Stimulated activated CD4-positive, alpha-beta T cell treated with anti-CD3 and anti-CD28 coated beads, TNF-alpha, amount 100 ng/mL, for 4 hours (primary cell): ENCODE measurements around the gene SORT1.

ENCODE experiments used
- DNase-seq, 3 experiments: peaks; one replicate each; pipeline ENCODE4 v3.0.0-alpha.2; 2020; ENCODE audit warnings: low read depth in 3 of 3

The SORT1 gene

DNA sequence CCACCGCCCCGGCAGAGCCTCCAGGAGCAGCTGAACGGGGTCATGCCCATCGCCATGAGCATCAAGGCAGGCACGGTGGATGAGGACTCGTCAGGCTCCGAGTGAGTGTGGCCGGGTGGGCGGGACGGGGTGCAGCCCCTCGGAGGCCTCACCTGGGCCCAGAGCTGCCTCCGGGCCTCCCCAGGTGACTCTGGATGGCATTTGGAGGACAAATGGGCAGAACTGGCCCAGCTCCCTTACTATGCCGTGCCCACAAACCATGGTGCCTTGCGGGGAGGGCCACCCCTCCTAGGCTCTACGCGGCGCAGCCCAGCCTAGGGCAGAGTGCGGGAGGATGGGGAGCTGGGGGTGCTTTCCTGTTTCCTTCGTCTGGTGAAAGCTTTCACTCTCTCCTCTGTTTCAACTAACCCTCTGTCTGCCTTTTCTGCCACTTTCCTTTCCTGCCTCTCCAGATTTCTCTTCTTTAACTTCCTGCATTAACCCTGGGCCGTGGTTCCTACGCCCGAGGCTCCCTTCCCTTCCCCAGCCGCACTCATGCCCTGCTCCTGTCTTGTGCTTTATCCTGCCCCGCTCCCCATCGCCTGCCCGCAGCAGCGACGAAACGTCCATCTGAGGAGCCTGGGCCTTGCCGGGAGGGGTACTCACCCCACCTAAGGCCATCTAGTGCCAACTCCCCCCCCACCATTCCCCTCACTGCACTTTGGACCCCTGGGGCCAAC, 124.0 kb downstream of the SORT1 start:
- no peak for DNase-seq

DNA sequence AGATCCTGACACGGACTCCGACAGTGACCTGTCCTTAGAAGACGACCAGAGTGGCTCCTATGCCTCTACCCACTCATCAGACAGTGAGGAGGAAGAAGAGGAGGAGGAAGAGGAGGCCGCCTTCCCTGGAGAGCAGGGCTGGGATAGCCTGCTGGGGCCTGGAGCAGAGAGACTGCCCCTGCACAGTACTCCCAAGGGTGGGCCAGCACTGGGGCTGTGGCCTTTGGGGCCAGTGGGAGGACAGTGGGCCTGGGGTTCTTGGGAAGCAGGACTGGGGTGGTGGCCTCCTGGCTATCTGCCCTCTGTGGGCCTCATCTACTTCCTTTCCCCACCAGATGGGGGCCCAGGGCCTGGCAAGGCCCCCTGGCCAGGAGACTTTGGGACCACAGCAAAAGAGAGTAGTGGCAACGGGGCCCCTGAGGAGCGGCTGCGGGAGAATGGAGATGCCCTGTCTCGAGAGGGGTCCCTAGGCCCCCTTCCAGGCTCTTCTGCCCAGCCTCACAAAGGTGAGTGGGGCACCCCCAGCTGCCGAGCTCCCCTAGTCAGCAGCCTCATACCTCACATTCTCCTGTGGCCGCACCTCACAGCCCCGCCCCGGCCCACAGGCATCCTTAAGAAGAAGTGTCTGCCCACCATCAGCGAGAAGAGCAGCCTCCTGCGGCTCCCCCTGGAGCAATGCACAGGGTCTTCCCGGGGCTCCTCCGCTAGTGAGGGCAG, 124.7 kb downstream of the SORT1 start:
- no peak for DNase-seq

DNA sequence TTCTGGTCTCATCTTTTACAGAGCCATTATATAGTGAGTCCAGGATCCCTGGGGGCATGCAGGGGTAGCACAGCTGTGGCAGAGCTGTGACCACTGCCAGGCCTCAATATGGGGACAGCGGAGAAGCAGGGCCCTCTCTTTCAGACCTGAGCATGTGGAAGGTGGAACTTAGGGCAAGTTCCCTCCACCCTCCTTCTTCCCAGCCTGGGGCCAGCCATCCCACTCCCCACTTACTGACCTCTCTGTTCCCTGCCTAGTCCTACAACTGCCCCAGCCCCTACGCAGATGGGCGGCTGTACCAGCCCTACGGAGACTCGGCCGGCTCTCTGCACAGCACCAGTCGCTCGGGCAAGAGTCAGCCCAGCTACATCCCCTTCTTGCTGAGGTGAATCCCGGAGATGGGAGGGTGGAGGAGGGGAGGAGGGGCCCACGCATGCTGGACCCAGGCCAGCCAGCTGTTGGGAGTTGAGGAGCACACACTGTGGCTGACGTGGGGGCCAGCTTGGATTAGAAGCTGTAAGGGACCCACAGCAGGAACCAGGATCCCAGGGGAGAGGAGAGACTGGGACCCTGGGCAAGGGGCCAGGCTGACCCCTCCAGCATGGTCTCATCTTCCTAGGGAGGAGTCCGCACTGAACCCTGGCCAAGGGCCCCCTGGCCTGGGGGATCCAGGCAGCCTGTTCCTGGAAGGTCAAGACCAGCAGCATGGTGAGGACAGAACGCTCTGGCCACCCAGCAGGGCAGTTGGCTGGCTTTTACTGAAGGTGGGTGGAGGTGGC, 125.5 kb downstream of the SORT1 start:
- no peak for DNase-seq

DNA sequence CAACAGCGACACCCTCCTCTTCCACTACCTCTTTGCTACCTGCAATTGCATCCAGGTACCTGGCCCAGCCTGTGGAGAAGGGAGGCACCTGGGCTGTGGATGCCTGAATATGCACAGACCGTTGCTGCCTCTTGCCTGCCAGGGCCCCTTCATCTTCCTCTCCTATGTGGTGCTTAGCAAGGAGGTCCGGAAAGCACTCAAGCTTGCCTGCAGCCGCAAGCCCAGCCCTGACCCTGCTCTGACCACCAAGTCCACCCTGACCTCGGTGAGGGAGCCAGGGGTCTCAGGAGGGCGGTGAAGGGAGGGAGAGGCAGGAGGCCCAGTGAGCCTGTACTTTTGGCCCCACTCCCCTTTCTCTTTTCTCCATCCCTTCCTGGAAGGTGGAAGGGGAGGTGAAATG, 126.3 kb downstream of the SORT1 start:
- DNase-seq = no peak

DNA sequence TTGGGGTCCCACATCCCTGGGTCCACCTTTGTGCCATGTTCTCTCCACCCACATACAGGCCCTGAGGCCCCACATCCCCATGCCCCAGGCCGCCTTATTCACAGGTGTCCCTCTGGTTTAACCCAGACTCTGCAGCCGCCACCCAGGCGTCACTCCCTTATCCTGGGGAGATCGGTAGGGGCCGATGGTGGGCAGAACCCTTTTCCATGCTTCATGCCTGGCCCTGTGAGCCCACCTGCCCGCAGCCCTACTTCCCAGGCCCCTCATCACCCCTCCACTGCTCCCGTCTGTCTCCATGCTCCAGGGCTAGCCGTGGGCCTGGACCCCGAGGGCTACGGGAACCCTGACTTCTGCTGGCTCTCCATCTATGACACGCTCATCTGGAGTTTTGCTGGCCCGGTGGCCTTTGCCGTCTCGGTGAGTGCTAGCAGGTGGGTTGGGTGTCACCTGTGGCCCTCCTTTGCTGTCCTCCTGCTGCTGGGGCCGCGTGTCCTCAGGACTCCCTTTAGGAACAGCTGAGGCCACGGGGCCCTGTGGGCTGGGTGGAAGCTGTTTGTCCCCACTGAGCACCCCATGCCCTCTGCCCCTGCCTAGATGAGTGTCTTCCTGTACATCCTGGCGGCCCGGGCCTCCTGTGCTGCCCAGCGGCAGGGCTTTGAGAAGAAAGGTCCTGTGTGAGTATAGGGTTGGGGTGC, 126.9 kb downstream of the SORT1 start:
- no peak for DNase-seq

DNA sequence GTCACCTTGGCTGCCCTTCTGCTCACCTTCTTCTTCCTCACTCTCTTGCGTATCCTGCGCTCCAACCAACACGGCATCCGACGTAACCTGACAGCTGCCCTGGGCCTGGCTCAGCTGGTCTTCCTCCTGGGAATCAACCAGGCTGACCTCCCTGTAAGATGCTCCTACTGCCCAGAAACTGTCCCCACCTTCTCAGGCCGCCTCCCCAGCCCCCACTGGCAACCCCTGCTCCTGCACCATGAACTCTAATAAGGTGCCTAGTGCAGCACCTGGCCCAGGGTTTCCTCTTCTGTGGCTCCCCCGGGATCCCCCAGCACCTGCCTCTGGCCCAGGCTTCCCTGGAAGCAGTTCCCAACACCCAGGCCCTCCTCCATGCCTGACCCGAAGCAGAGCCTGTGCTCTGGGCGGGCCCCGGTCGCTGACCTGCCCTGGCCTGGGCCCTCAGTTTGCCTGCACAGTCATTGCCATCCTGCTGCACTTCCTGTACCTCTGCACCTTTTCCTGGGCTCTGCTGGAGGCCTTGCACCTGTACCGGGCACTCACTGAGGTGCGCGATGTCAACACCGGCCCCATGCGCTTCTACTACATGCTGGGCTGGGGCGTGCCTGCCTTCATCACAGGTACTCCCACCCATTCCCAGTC, 127.6 kb downstream of the SORT1 start:
- DNase-seq = no peak

DNA sequence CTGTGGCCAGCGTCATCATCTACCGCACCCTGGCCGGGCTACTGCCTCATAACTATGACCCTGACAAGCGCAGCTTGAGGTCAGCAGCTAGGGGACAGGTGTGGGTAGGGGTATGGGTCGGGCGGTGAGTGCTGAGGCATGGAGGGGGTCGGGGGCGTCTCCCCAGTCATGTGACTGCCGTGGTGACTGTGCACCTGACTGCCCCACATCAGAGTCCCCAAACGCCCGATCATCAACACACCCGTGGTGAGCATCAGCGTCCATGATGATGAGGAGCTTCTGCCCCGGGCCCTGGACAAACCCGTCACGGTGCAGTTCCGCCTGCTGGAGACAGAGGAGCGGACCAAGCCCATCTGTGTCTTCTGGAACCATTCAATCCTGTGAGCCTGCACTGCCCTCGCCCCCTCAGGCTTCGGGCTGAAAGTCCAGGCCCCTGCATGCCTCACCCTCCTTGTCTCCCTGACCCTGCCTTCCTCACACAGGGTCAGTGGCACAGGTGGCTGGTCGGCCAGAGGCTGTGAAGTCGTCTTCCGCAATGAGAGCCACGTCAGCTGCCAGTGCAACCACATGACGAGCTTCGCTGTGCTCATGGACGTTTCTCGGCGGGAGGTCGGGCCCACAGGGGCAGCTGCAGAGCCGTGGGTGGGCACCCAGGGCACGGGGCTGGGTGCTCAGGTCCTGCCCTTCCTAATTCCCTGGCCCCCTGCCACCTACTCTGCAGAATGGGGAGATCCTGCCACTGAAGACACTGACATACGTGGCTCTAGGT, 128.3 kb downstream of the SORT1 start:
- no peak for DNase-seq

DNA sequence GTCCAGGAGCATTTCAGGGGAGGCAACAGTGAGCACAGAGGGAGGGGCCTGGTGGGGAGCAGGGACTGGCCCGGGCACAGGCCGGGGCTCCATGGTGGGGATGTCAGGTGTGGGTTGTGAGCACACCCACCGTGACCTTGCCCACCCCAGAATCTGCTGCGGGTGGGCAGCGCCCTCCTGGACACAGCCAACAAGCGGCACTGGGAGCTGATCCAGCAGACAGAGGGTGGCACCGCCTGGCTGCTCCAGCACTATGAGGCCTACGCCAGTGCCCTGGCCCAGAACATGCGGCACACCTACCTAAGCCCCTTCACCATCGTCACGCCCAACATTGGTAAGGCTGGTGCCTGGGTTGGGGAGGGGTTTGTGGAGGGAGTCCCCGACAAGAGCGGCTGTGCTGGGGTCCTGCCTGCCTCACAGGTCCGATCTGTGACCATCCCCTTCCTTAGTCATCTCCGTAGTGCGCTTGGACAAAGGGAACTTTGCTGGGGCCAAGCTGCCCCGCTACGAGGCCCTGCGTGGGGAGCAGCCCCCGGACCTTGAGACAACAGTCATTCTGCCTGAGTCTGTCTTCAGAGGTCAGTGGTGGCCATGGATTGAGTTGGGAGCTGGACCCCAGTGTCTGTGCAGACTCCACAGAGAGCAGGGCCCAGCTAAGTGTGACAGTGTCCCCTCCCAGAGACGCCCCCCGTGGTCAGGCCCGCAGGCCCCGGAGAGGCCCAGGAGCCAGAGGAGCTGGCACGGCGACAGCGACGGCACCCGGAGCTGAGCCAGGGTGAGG, 129.1 kb downstream of the SORT1 start:
- DNase-seq = no peak

DNA sequence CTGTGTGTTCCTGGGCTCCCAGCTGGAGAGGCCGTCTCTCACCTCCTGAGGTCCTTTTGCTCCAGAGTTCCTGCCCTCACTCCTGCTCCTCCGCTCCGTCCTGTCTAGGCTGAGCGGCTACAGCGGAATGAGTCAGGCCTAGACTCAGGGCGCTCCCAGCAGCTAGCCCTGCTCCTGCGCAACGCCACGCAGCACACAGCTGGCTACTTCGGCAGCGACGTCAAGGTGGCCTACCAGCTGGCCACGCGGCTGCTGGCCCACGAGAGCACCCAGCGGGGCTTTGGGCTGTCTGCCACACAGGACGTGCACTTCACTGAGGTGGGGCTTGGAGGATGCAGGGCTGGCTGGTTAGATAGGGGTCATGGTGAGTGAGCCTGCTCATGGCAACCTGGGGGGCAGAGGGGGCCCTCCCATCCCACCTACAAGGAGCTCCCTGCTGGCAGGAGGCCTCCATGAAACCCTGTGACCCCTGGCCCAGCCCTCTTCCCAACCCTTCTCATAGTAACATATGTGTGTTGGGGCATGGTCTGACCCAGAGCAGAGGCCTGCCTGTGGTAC, 129.9 kb downstream of the SORT1 start:
- no peak for DNase-seq

DNA sequence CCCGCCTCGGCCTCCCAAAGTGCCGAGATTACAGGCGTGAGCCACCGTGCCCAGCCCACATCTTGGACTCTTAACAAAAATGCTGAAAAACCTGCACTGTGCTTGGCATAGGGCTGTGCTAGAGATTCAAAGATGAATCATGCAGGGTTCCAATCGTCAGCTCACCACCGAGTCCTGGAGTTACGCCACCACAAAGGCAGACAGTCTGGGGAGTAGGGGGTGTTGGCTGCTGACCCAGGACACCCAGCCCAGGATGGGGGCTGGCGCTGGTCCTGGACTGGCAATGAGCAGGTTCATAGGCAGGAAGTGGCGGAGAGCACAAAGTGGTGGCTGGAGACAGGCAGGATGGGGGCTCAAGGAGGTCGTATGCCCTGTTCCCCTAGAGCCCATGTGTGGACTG, 130.8 kb downstream of the SORT1 start:
- DNase-seq = no peak

DNA sequence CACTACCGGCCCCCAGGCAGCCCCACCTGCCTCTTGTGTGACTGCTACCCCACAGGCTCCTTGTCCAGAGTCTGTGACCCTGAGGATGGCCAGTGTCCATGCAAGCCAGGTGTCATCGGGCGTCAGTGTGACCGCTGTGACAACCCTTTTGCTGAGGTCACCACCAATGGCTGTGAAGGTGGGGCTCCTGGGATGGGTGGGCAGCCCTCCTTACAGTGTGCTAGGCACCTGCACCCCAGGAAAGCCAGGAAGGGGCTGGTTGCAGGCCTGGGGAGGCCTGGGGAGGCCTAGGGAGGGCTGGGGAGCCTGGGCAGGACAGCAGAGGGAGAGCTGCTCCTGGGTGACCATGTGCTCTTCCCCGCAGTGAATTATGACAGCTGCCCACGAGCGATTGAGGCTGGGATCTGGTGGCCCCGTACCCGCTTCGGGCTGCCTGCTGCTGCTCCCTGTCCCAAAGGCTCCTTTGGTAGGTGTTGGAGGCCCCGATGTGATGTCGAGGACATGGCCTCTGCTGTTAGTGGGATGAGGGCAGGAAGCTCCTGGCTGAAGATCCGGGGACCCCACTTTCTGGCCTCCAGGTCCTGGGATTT, 131.9 kb downstream of the SORT1 start:
- no peak for DNase-seq

DNA sequence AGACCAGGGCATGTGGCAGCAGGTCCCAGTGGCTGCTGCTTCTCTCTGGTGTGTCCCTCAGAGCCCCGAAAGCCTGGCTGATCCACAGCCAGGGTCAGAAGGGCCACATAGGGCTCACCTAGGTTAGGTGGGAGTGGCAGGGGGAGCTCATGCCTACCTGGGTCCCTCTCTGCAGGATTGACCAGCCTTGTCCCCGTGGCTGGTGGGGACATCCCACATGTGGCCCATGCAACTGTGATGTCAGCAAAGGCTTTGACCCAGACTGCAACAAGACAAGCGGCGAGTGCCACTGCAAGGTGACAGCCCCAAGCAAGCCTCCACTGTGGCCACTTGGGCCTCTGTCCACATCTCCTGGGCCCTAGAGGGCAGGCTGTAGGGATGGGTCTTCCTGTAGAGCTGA, 132.7 kb downstream of the SORT1 start:
- no peak for DNase-seq

DNA sequence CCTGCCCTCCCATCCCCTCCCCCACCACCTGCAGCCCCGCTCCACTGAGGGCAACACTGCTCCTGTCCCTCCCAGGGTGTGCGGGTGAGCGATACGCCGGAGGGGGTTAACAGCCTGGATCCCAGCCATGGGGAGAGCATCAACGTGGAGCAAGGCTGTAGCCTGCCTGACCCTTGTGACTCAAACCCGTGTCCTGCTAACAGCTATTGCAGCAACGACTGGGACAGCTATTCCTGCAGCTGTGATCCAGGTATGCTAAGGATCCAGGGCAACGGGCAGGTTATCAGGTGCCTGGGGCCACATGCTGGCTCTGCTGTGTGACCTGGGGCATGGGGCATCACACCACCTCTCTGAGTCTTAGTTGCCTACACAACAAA, 133.4 kb downstream of the SORT1 start:
- DNase-seq = no peak

DNA sequence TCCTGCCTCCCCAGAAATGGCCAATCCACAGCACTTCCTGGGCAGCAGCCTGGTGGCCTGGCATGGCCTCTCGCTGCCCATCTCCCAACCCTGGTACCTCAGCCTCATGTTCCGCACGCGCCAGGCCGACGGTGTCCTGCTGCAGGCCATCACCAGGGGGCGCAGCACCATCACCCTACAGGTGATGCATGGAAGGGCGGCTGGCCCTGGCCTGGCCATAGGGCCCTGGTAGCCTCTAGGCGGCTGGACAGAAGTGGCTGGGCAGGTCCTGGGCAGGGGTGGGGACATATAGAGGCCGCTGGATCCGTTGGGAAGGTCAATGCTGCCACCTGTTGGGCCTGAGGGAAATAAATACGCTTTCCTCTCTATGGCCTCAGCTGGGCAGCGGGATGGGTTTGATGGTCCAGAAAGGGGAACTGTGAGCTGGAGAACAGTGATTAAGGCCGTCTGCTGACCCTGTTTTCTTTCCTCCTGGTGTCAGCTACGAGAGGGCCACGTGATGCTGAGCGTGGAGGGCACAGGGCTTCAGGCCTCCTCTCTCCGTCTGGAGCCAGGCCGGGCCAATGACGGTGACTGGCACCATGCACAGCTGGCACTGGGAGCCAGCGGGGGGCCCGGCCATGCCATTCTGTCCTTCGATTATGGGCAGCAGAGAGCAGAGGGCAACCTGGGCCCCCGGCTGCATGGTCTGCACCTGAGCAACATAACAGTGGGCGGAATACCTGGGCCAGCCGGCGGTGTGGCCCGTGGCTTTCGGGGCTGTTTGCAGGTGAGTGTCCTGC, 133.9 kb downstream of the SORT1 start:
- DNase-seq = peak; percentile 55 to 65 (median 55)

DNA sequence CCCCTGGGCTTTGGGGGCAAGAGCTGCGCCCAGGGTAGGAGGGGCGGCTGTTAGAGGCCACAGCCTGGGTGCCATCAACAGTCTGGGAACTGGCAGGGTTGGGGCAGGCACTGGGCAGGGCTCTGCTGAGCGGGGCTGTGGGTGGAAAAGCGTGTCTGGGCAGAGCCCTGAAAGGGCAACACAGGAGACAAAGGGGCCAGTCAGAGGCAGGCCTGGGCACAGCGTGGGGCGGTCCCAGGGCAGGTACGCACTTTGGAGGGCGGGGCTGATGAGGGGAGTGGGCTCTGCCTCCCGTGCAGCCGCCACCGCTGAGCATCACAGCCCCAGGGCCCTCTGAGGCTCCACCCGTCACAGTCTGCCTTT, 134.5 kb downstream of the SORT1 start:
- DNase-seq = no peak

DNA sequence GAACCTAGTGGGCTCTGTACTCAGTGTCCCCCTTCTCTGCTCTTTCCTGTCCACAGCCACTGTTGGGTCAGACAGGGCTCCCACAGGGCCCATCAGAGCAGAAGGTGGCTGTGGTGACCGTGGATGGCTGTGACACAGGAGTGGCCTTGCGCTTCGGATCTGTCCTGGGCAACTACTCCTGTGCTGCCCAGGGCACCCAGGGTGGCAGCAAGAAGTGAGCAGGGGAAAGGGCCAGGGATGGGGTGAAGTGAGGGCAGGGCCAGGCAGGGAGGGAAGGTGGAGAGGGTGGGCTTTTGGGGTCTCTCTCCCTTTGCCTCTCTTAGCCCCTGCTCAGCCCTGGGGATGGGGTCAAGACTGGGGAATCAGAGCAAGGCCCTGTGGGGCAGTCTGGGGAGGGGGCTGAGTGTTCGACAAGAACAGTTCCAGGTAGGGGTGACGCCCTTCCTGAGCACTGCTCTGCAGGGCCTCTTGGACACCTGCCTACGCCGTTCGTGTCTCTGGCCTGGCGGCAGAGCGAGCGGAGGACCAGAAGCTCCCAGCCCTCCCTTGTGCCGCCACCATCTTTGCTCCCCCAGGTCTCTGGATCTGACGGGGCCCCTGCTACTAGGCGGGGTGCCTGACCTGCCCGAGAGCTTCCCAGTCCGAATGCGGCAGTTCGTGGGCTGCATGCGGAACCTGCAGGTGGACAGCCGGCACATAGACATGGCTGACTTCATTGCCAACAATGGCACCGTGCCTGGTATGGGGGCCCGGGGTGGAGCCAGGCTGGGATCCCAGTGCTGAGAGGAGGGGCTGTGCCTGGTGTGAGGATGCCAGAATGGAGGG, 135.3 kb downstream of the SORT1 start:
- DNase-seq = no peak

DNA sequence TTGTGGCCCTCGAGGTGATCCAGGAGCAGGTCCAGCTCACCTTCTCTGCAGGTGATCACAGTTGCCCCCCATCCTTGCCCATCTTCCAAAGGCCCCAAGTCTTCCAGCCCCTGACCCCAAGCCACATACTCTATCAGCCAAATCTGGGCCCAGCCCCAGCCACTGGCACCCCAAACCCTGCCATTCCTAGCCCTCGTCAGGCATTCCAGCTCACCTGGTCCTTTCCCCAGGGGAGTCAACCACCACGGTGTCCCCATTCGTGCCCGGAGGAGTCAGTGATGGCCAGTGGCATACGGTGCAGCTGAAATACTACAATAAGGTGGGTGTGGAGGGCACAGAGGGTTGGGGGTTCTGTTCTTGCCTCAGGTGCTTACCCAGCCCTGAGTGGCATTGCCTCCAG, 136.1 kb downstream of the SORT1 start:
- no peak for DNase-seq

DNA sequence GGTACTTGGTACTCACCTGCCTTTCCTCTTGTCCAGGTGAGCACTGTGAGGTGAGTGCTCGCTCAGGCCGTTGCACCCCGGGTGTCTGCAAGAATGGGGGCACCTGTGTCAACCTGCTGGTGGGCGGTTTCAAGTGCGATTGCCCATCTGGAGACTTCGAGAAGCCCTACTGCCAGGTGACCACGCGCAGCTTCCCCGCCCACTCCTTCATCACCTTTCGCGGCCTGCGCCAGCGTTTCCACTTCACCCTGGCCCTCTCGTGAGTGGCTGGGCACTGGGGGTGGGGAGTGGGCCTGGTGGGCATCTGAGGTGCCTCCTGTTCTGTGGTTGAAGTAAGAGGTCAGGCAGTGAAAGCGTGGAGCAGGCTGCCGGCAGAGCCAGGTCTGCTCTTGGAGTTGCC, 136.7 kb downstream of the SORT1 start:
- no peak for DNase-seq
